GM23338 (cell line): ENCODE data around the gene TRPV5. TPM values are rescaled to one million over a fixed set of nuclear protein-coding genes. Genes with fewer than 3 reads are reported as not detected.

Experiments
- ATAC-seq: fragments of 200-7000 bp; cut with Tn5 transposase; 3 replicates; pipeline ENCODE4 v1.9.1; 2020
- DNase-seq: peaks from one replicate; pipeline ENCODE4 v3.0.0-alpha.2; 2015; ENCODE audit warnings: low spot score
- H2AFZ ChIP-seq: fragments of 200-600 bp; sonication (generic); 2 replicates; pipeline ENCODE4 v1.8.0; 2016; ENCODE audit warnings: antibody characterized with exemption, mild to moderate bottlenecking, moderate library complexity
- H3F3A ChIP-seq: fragments of 200-600 bp; sonication (generic); replicated peaks from 2 replicates; pipeline ENCODE4 v1.8.0; 2017; ENCODE audit warnings: antibody characterized with exemption, mixed run types, low read depth
- H3K27ac ChIP-seq: fragments of 200-600 bp; sonication (generic); 2 replicates; pipeline ENCODE4 v1.6.1; 2016; ENCODE audit warnings: low read depth
- H3K27me3 ChIP-seq: fragments of 200-600 bp; sonication (generic); 2 replicates; pipeline ENCODE4 v1.8.0; 2016; ENCODE audit warnings: mild to moderate bottlenecking, mixed run types, moderate library complexity; ENCODE audit not compliant: insufficient read depth
- H3K36me3 ChIP-seq: fragments of 200-600 bp; sonication (generic); 2 replicates; pipeline ENCODE4 v1.8.0; 2016; ENCODE audit warnings: mild to moderate bottlenecking; ENCODE audit not compliant: insufficient read depth
- H3K4me1 ChIP-seq: fragments of 200-600 bp; sonication (generic); 2 replicates; pipeline ENCODE4 v1.8.0; 2016; ENCODE audit warnings: mild to moderate bottlenecking, moderate library complexity; ENCODE audit not compliant: insufficient read depth
- H3K4me2 ChIP-seq: fragments of 200-600 bp; sonication (generic); 2 replicates; pipeline ENCODE4 v1.7.1; 2017; ENCODE audit warnings: mixed run types
- H3K4me3 ChIP-seq: fragments of 200-600 bp; sonication (generic); 2 replicates; pipeline ENCODE4 v1.6.1; 2016; ENCODE audit warnings: mixed run types
- H3K79me2 ChIP-seq: fragments of 200-600 bp; sonication (generic); replicated peaks from 2 replicates; pipeline ENCODE4 v1.8.0; 2017; ENCODE audit warnings: mild to moderate bottlenecking; ENCODE audit not compliant: insufficient read depth
- H3K9me2 ChIP-seq: fragments of 200-600 bp; sonication (generic); 2 replicates; pipeline ENCODE4 v1.8.0; 2017; ENCODE audit not compliant: insufficient read depth
- H4K20me1 ChIP-seq: fragments of 200-600 bp; sonication (generic); replicated peaks from 2 replicates; pipeline ENCODE4 v1.8.0; 2017; ENCODE audit warnings: mild to moderate bottlenecking; ENCODE audit not compliant: insufficient read depth
- H3K27ac Mint-ChIP-seq: 2 replicates; pipeline ENCODE4 v1.8.0; 2020; ENCODE audit warnings: inconsistent platforms, mild to moderate bottlenecking, moderate library complexity, mixed read lengths
- H3K27me3 Mint-ChIP-seq: 3 replicates; pipeline ENCODE4 v1.8.0; 2022; ENCODE audit warnings: low read depth, mild to moderate bottlenecking, moderate library complexity, mixed read lengths, inconsistent platforms; ENCODE audit not compliant: insufficient read depth, poor library complexity
- H3K36me3 Mint-ChIP-seq: 3 replicates; pipeline ENCODE4 v1.8.0; 2021; ENCODE audit warnings: low read depth, mild to moderate bottlenecking, inconsistent platforms, moderate library complexity, mixed read lengths
- H3K4me1 Mint-ChIP-seq: 3 replicates; pipeline ENCODE4 v1.8.0; 2020; ENCODE audit warnings: mild to moderate bottlenecking, inconsistent platforms, mixed read lengths
- H3K4me3 Mint-ChIP-seq: 3 replicates; pipeline ENCODE4 v1.8.0; 2021; ENCODE audit warnings: moderate library complexity, mild to moderate bottlenecking, inconsistent platforms, mixed read lengths
- H3K9me3 Mint-ChIP-seq: 3 replicates; pipeline ENCODE4 v1.8.0; 2020; ENCODE audit warnings: moderate library complexity, mild to moderate bottlenecking, inconsistent platforms, mixed read lengths
- ETS1 ChIP-seq: IDR thresholded peaks from 2 replicates; pipeline ENCODE4 v1.6.1; 2016; ENCODE audit warnings: antibody characterized with exemption
- EZH2phosphoT487 ChIP-seq: fragments of 200-600 bp; sonication (generic); IDR thresholded peaks from one replicate; pipeline ENCODE4 v1.8.1; 2018; ENCODE audit warnings: antibody characterized with exemption; ENCODE audit not compliant: unreplicated experiment
- JUNB ChIP-seq: IDR thresholded peaks from one replicate; pipeline ENCODE4 v1.6.1; 2016; ENCODE audit warnings: antibody characterized with exemption; ENCODE audit not compliant: unreplicated experiment
- NANOG ChIP-seq: IDR thresholded peaks from 2 replicates; pipeline ENCODE4 v1.6.1; 2016; ENCODE audit warnings: antibody characterized with exemption, borderline replicate concordance
- POLR2AphosphoS5 ChIP-seq: IDR thresholded peaks from 2 replicates; pipeline ENCODE4 v1.6.1; 2016; ENCODE audit warnings: antibody characterized with exemption, low read depth
- STAT1 ChIP-seq: IDR thresholded peaks from one replicate; pipeline ENCODE4 v1.6.1; 2016; ENCODE audit warnings: antibody characterized with exemption; ENCODE audit not compliant: unreplicated experiment
- ZNF462 ChIP-seq: fragments of 250-450 bp; sonication (Bioruptor Pico); IDR thresholded peaks from 2 replicates; pipeline ENCODE4 v1.5.0; 2020; ENCODE audit warnings: mild to moderate bottlenecking, moderate library complexity
- polyA plus RNA-seq: library from polyadenylated mRNA; unstranded; fragments of >200 nt; fragmentation: Nextera tagmentation; extraction: Ambion mirVana; gene quantifications from 2 replicates; pipeline ENCODE4 v1.2.1, GENCODE V29; 2016
- total RNA-seq: library from RNA; depleted of rRNA; stranded (reverse); fragments of >200 nt; shearing (Covaris generic); gene quantifications from 2 replicates; pipeline ENCODE4 v1.2.3, GENCODE V29; 2014

The TRPV5 gene
- total and polyA plus RNA-seq, 2 experiments from 2014 or later = not detected

GRCh38 chr7:142961973-142962926 is 28.7 kb upstream of the TRPV5 start, which contains the start of gene KEL (continued):
- no peak for TF ChIP-seq ZNF462 (CRISPR knock-in tag)

- H3K27ac ChIP-seq = no peak overlapping the region
- Mint-ChIP-seq H3K27me3 (peaks cover 6% of the 10 kb centered on the region), H3K9me3 (peaks cover under 1% of the 10 kb centered on the region; the same call in 2 of the 3 replicates), H3K4me1 (peaks cover 40% of the 10 kb centered on the region), H3K36me3 (peaks cover 5% of the 10 kb centered on the region; the same call in 2 of the 3 replicates), H3K27ac (no peak overlapping the region), H3K4me3 (no peak overlapping the region)
- H3K9me2 ChIP-seq = peaks cover 21% of the 10 kb centered on the region
- H3K36me3 ChIP-seq = no peaks in the 10 kb centered on the region
- H3K27me3 ChIP-seq = no peaks in the 10 kb centered on the region
- ATAC-seq (no peak), DNase-seq (no peak)
- no peak overlapping the region for H3K4me2 ChIP-seq
- H3K4me1 ChIP-seq = peaks cover 32% of the 10 kb centered on the region
- H3F3A ChIP-seq = no peaks in the 10 kb centered on the region
- H4K20me1 ChIP-seq = no peaks in the 10 kb centered on the region
- H3K4me3 ChIP-seq = no peak overlapping the region
- no peaks in the 10 kb centered on the region for H3K79me2 ChIP-seq
- peak overlapping the region; percentile 89 for H2AFZ ChIP-seq
- TF ChIP-seq POLR2AphosphoS5 (no peak), EZH2phosphoT487 (no peak), ZNF462 (CRISPR knock-in tag) (no peak), NANOG (no peak), ETS1 (no peak), JUNB (no peak), STAT1 (no peak)
These were observed 28.0 kb upstream of the TRPV5 start for GRCh38 chr7:142961595-142961972.
